HepG2 (cell line): ENCODE data around the gene MGAT5. TPM values are rescaled to one million over a fixed set of nuclear protein-coding genes. Genes with fewer than 3 reads are reported as not detected.

Experiments used
- ATAC-seq: fragments of 200-7000 bp; cut with Tn5 transposase; 3 replicates; pipeline ENCODE4 v1.9.1; 2020; ENCODE audit warnings: mild to moderate bottlenecking, moderate library complexity
- BruUV-seq: library from RNA; stranded (reverse); fragments of 400-500 nt; replicated peaks from 2 replicates; lab custom pipeline; 2021; lab: Mats Ljungman, UMichigan
- CTCF ChIA-PET: fragments of 300-600 bp; formaldehyde crosslinking; extraction: SDS; loops from one replicate; lab custom pipeline; 2021; ENCODE audit warnings: low total read pairs, inconsistent platforms, low intra/inter-chr PET ratio; lab: Yijun Ruan, JAX
- POLR2A ChIA-PET: fragments of 350-600 bp; sonication (Branson Sonifier 250); formaldehyde crosslinking; loops from one replicate; lab custom pipeline; 2020; ENCODE audit warnings: antibody characterized with exemption, inconsistent platforms; lab: Yijun Ruan, JAX
- DNase-seq: peaks from one replicate; pipeline ENCODE4 v3.0.0-alpha.2; 2015; ENCODE audit warnings: low spot score
- FAIRE-seq: peaks from 3 replicates; lab custom pipeline; 2011; peaks lifted over from hg19 to GRCh38; lab: Jason Lieb, UNC
- H2AFZ ChIP-seq: one replicate; pipeline ENCODE4 v1.6.1; 2011; ENCODE audit warnings: low read length, inconsistent platforms
- H3K27ac ChIP-seq: fragments of 300-600 bp; 3 replicates; pipeline ENCODE4 v1.8.0; 2011; ENCODE audit warnings: mixed run types, mild to moderate bottlenecking, mixed read lengths, low read length, inconsistent platforms; ENCODE audit not compliant: insufficient read depth; ENCODE audit errors: extremely low read length
- H3K27me3 ChIP-seq, 2 experiments: fragments of 200-600 bp in 1 of 2; 2 replicates in 1 of 2; 3 replicates in 1 of 2; pipeline versions ENCODE4 v1.6.0 to v1.8.0; 2011; ENCODE audit warnings: low read length in 2 of 2, mild to moderate bottlenecking in 2 of 2, moderate library complexity in 2 of 2, inconsistent platforms in 1 of 2; ENCODE audit not compliant: insufficient read depth in 2 of 2, control insufficient read depth in 1 of 2
- H3K36me3 ChIP-seq, 2 experiments: fragments of 200-600 bp in 1 of 2; replicated peaks in 1 of 2; 2 replicates in 1 of 2; 3 replicates in 1 of 2; pipeline versions ENCODE4 v1.5.1 to v1.8.0; 2011; ENCODE audit warnings: low read length in 2 of 2, inconsistent platforms in 1 of 2; ENCODE audit not compliant: insufficient read depth in 2 of 2, control insufficient read depth in 1 of 2
- H3K4me1 ChIP-seq: 2 replicates; pipeline ENCODE4 v1.5.1; 2012; ENCODE audit warnings: low read length, inconsistent platforms; ENCODE audit not compliant: insufficient read depth
- H3K4me2 ChIP-seq: 2 replicates; pipeline ENCODE4 v1.6.0; 2011; ENCODE audit warnings: low read depth, low read length, inconsistent platforms
- H3K4me3 ChIP-seq, 3 experiments: fragments of 200-600 bp in 1 of 3; sonication (generic), shearing (Covaris generic) in 1 of 3; replicated peaks in 1 of 3; 2 replicates each; pipeline ENCODE4 v1.5.1; 2011 to 2016; ENCODE audit warnings: low read length in 3 of 3, inconsistent platforms in 2 of 3, low read depth in 2 of 3, mild to moderate bottlenecking in 2 of 3, control low read depth in 1 of 3, mixed read lengths in 1 of 3; ENCODE audit not compliant: insufficient read depth in 1 of 3
- H3K79me2 ChIP-seq: one replicate; pipeline ENCODE4 v1.6.1; 2011; ENCODE audit warnings: low read length, inconsistent platforms; ENCODE audit not compliant: insufficient read depth
- H3K9ac ChIP-seq: 2 replicates; pipeline ENCODE4 v1.6.0; 2011; ENCODE audit warnings: mild to moderate bottlenecking, low read depth, low read length, inconsistent platforms; ENCODE audit not compliant: insufficient read depth
- H3K9me3 ChIP-seq: 2 replicates; pipeline ENCODE4 v1.5.1; 2012; ENCODE audit warnings: mild to moderate bottlenecking, low read length
- H4K20me1 ChIP-seq: 2 replicates; pipeline ENCODE4 v1.6.0; 2011; ENCODE audit warnings: inconsistent platforms, mild to moderate bottlenecking, low read length, moderate library complexity; ENCODE audit not compliant: insufficient read depth
- CTCF ChIP-seq: sonication (generic); formaldehyde crosslinking; IDR thresholded peaks from 2 replicates; pipeline ENCODE4 v1.5.0; 2020; ENCODE audit warnings: mild to moderate bottlenecking, missing genetic modification reagents, moderate library complexity
- STAG1 ChIP-seq: sonication (generic); formaldehyde crosslinking; IDR thresholded peaks from 2 replicates; pipeline ENCODE4 v1.4.0; 2020; ENCODE audit warnings: missing genetic modification reagents
- TRIM22 ChIP-seq: fragments of 450-650 bp; IDR thresholded peaks from 2 replicates; pipeline ENCODE4 v1.6.1; 2017
- ZNF766 ChIP-seq: sonication (generic); formaldehyde crosslinking; IDR thresholded peaks from 2 replicates; pipeline ENCODE4 v1.5.0; 2020; ENCODE audit warnings: missing genetic modification reagents, borderline replicate concordance
- ZNF782 ChIP-seq: sonication (generic); formaldehyde crosslinking; IDR thresholded peaks from 2 replicates; pipeline ENCODE4 v1.4.0; 2020; ENCODE audit warnings: missing genetic modification reagents, mild to moderate bottlenecking, borderline replicate concordance
- ZNF839 ChIP-seq: sonication (generic); formaldehyde crosslinking; IDR thresholded peaks from 2 replicates; pipeline ENCODE4 v1.4.0; 2020; ENCODE audit warnings: missing genetic modification reagents, mild to moderate bottlenecking, borderline replicate concordance
- in situ Hi-C: cut with HindIII; loops from 2 replicates; pipeline ENCODE4 v1.10.0; 2017; ENCODE audit warnings: low pct_unique_long_range_greater_than_20kb; ENCODE audit not compliant: extremely low pct_ligation_motif_present
- intact Hi-C: fragments of 100-400 bp; cut with micrococcal nuclease; formaldehyde crosslinking; loops from one replicate; pipeline ENCODE4 v1.10.0; 2022; ENCODE audit not compliant: unreplicated experiment
- polyA plus RNA-seq, 8 experiments: library from polyadenylated mRNA; depleted of rRNA in 3 of 8; stranded (reverse) in 7 of 8; unstranded in 1 of 8; fragments of >200 nt; fragmentation: Illumina TruSeq in 4 of 8; extraction: Trizol in 4 of 8; gene quantifications; 2 replicates each; pipeline versions ENCODE4 v1.2.1 to v1.2.3, GENCODE V29; 2011 to 2016; ENCODE audit warnings: low read depth in 4 of 8, missing spikeins in 1 of 8, mixed read lengths in 1 of 8; ENCODE audit not compliant: insufficient read depth in 1 of 8
- total RNA-seq, 5 experiments: library from RNA; depleted of rRNA; stranded (reverse); fragments of >200 nt; fragmentation: Illumina TruSeq; extraction: Trizol; gene quantifications; 2 replicates each; pipeline ENCODE4 v1.2.3, GENCODE V29; 2016; ENCODE audit warnings: low read depth in 1 of 5
- TF ChIP-seq, protein P1 (sequence below), 2 experiments: fragments of 450-650 bp in 1 of 2; sonication (generic) in 1 of 2; formaldehyde crosslinking in 1 of 2; IDR thresholded peaks; 2 replicates each; pipeline versions ENCODE4 v1.6.1 to v1.8.0; 2016 to 2022; ENCODE audit warnings: antibody characterized with exemption in 1 of 2, mild to moderate bottlenecking in 1 of 2, missing genetic modification reagents in 1 of 2

Gene MGAT5
- total and polyA plus RNA-seq, 2 of the 13 experiments (the other 11 are each of a cell fraction or from before 2014, with no cell fraction given) = 33.1 to 60.2 TPM

GRCh38 chr2:134435936-134436335 lies 182.1 kb downstream of the MGAT5 start:
- Histone ChIP-seq H3K9ac (no peak overlapping the region), H3K4me2 (no peak overlapping the region), H3K36me3 (peaks cover 50 to 84% of the 10 kb centered on the region in 2 experiments), H3K4me1 (peaks cover 50% of the 10 kb centered on the region), H2AFZ (no peak overlapping the region), H3K79me2 (peaks cover 55% of the 10 kb centered on the region), H3K27me3 (no peaks in the 10 kb centered on the region), H4K20me1 (0 out of 2 replicates have a peak, but pooled peaks cover 6% of the 10 kb centered on the region), H3K9me3 (no peaks in the 10 kb centered on the region), H3K4me3 (no peak overlapping the region), H3K27ac (no peak overlapping the region)
- intact Hi-C loops (no loop called here), in situ Hi-C loops (no loop called here)
- TF ChIP-seq, protein P1, sequence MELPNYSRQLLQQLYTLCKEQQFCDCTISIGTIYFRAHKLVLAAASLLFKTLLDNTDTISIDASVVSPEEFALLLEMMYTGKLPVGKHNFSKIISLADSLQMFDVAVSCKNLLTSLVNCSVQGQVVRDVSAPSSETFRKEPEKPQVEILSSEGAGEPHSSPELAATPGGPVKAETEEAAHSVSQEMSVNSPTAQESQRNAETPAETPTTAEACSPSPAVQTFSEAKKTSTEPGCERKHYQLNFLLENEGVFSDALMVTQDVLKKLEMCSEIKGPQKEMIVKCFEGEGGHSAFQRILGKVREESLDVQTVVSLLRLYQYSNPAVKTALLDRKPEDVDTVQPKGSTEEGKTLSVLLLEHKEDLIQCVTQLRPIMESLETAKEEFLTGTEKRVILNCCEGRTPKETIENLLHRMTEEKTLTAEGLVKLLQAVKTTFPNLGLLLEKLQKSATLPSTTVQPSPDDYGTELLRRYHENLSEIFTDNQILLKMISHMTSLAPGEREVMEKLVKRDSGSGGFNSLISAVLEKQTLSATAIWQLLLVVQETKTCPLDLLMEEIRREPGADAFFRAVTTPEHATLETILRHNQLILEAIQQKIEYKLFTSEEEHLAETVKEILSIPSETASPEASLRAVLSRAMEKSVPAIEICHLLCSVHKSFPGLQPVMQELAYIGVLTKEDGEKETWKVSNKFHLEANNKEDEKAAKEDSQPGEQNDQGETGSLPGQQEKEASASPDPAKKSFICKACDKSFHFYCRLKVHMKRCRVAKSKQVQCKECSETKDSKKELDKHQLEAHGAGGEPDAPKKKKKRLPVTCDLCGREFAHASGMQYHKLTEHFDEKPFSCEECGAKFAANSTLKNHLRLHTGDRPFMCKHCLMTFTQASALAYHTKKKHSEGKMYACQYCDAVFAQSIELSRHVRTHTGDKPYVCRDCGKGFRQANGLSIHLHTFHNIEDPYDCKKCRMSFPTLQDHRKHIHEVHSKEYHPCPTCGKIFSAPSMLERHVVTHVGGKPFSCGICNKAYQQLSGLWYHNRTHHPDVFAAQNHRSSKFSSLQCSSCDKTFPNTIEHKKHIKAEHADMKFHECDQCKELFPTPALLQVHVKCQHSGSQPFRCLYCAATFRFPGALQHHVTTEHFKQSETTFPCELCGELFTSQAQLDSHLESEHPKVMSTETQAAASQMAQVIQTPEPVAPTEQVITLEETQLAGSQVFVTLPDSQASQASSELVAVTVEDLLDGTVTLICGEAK (IDR thresholded peaks at IDR 0.05) = no peak
- TF ChIP-seq, protein P1 (CRISPR knock-in tag; IDR thresholded peaks at IDR 0.05) = no peak
- TF ChIP-seq ZNF782 (no peak), CTCF (CRISPR knock-in tag) (0 out of 2 replicates have a peak, but pooled peaks have one; percentile 11), TRIM22 (no peak), ZNF766 (CRISPR knock-in tag) (no peak), STAG1 (CRISPR knock-in tag) (no peak), ZNF839 (no peak)
- CTCF ChIA-PET = no interaction called here
- ATAC-seq (no peak), FAIRE-seq (no peak), DNase-seq (no peak)
- POLR2A ChIA-PET = interaction anchor here (4.3 kb wide), 1 partner anchor 24 kb away, joined by 26 read pairs; no protein-coding TSS in a partner anchor
- no TSS peak for BruUV-seq
